Mucosa of descending colon (tissue), 3 donors: ENCODE results near the gene KAZN. TPM values are rescaled to one million over a fixed set of nuclear protein-coding genes. Genes with fewer than 3 reads are reported as not detected.

Experiments used
- ATAC-seq: fragments of 200-7000 bp; cut with Tn5 transposase; one replicate; pipeline ENCODE4 v1.9.1; 2020; ENCODE audit warnings: mild to moderate bottlenecking, moderate library complexity
- DNase-seq, 3 donors: peaks; one replicate each; pipeline ENCODE4 v3.0.0-alpha.2; 2020
- H3K36me3 ChIP-seq: fragments of 200-600 bp; one replicate; pipeline ENCODE4 v1.8.0; 2021; ENCODE audit warnings: low read depth, mild to moderate bottlenecking
- H3K4me1 ChIP-seq: fragments of 200-600 bp; one replicate; pipeline ENCODE4 v1.8.0; 2021; ENCODE audit warnings: low read depth, mild to moderate bottlenecking
- H3K4me3 ChIP-seq: fragments of 200-600 bp; one replicate; pipeline ENCODE4 v1.8.0; 2021; ENCODE audit warnings: mild to moderate bottlenecking
- H3K9me3 ChIP-seq: fragments of 200-600 bp; one replicate; pipeline ENCODE4 v1.8.0; 2021; ENCODE audit warnings: mild to moderate bottlenecking
- CTCF ChIP-seq: fragments of 200-600 bp; IDR thresholded peaks from one replicate; pipeline ENCODE4 v1.8.0; 2022; ENCODE audit warnings: antibody characterized with exemption, mild to moderate bottlenecking
- intact Hi-C, 2 donors: fragments of 100-400 bp; cut with DNase I in 1 of 2; cut with micrococcal nuclease in 1 of 2; formaldehyde crosslinking; loops; one replicate each; pipeline versions ENCODE4 v1.11.0 to v1.11.1; 2022; cut with DNase I, micrococcal nuclease
- total RNA-seq, 3 donors: library from RNA; stranded (reverse); fragmentation: NEBNext Ultra II Directional in 2 of 3; extraction: Animal tissue kit (Norgen Biotek cat#: 25700) in 2 of 3; gene quantifications; one replicate each; pipeline versions ENCODE4 v1.2.1 to v1.2.4, GENCODE V29; 2021 to 2023
- donor health status: DM: no; HTN: no; CAD: no; lungs with moderate emphysema.
- donor health status: DM: no; HTN: no; CAD: no.
- donor health status: DM: no; HTN: yes; CAD: no.

Gene KAZN
- total RNA-seq, 3 donors from 2014 or later: 9.7 to 21.9 (median 15.8) TPM

- no peak for ATAC-seq
- intact Hi-C loops: no loop called here
Observed at GRCh38 chr1:14555091-14555490, 43.4 kb upstream of the KAZN start.

GRCh38 chr1:14561014-14561693 is 37.3 kb upstream of the KAZN start:
- ATAC-seq (no peak), DNase-seq (no peak)
- Histone ChIP-seq H3K4me3 (no peak overlapping the region), H3K9me3 (no peaks in the 10 kb centered on the region), H3K4me1 (no peaks in the 10 kb centered on the region), H3K36me3 (no peaks in the 10 kb centered on the region)
- no peak for TF ChIP-seq CTCF
- intact Hi-C loops: no loop called here

More at GRCh38 chr1:14555091-14555490, 43.4 kb upstream of the KAZN start:
- no peak for DNase-seq
- no peaks in the 10 kb centered on the region for H3K9me3 ChIP-seq
- TF ChIP-seq CTCF: no peak
- H3K4me1 ChIP-seq: no peaks in the 10 kb centered on the region
- no peaks in the 10 kb centered on the region for H3K36me3 ChIP-seq
- H3K4me3 ChIP-seq: no peak overlapping the region

DNA sequence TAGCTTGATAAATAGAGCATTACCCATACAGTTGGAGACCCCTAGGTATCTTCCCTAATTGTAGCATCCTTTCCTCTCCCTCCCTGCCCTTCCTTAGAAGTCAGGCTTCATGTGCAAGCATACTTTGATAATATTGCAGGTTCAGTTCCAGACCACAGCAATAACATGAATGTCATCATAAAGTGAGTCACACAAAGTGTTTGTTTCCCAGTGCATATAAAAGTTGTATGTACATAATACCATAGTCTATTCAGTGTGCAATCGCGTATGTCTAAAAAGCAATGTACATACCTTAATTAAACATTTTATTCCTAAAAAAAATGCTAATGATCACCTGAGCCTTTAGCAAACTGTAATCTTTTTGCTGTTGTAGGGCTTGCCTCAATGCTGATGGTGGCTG is 33.4 kb upstream of the KAZN start:
- intact Hi-C loops: no loop called here
- Histone ChIP-seq H3K4me3 (no peak overlapping the region), H3K4me1 (no peaks in the 10 kb centered on the region), H3K36me3 (no peaks in the 10 kb centered on the region), H3K9me3 (no peaks in the 10 kb centered on the region)
- ATAC-seq (peak; percentile 32), DNase-seq (no peak)
- no peak for TF ChIP-seq CTCF

GRCh38 chr1:14567056-14567455 is 31.4 kb upstream of the KAZN start:
- ATAC-seq: no peak
- no peak for TF ChIP-seq CTCF
- Histone ChIP-seq H3K4me1 (no peaks in the 10 kb centered on the region), H3K36me3 (no peaks in the 10 kb centered on the region), H3K4me3 (no peak overlapping the region), H3K9me3 (no peaks in the 10 kb centered on the region)
- DNase-seq: no peak
- intact Hi-C loops: no loop called here

GRCh38 chr1:14567903-14568302 is 30.6 kb upstream of the KAZN start:
- DNase-seq (no peak), ATAC-seq (no peak)
- H3K4me1 ChIP-seq: no peaks in the 10 kb centered on the region
- no peak overlapping the region for H3K4me3 ChIP-seq
- no peak for TF ChIP-seq CTCF
- no peaks in the 10 kb centered on the region for H3K36me3 ChIP-seq
- H3K9me3 ChIP-seq: no peaks in the 10 kb centered on the region
- intact Hi-C loops: no loop called here
